Stimulated activated CD8-positive, alpha-beta memory T cell treated with anti-CD3 and anti-CD28 coated beads, Interleukin-15, amount 100 ng/mL, for 48 hours (primary cell): Measurements from ENCODE around the gene IL7R.

ENCODE experiments used
- DNase-seq, 2 donors: peaks; one replicate each; pipeline ENCODE4 v3.0.0-alpha.2; 2020; ENCODE audit warnings: low read depth in 2 of 2

The IL7R gene, protein sequence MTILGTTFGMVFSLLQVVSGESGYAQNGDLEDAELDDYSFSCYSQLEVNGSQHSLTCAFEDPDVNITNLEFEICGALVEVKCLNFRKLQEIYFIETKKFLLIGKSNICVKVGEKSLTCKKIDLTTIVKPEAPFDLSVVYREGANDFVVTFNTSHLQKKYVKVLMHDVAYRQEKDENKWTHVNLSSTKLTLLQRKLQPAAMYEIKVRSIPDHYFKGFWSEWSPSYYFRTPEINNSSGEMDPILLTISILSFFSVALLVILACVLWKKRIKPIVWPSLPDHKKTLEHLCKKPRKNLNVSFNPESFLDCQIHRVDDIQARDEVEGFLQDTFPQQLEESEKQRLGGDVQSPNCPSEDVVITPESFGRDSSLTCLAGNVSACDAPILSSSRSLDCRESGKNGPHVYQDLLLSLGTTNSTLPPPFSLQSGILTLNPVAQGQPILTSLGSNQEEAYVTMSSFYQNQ

DNA sequence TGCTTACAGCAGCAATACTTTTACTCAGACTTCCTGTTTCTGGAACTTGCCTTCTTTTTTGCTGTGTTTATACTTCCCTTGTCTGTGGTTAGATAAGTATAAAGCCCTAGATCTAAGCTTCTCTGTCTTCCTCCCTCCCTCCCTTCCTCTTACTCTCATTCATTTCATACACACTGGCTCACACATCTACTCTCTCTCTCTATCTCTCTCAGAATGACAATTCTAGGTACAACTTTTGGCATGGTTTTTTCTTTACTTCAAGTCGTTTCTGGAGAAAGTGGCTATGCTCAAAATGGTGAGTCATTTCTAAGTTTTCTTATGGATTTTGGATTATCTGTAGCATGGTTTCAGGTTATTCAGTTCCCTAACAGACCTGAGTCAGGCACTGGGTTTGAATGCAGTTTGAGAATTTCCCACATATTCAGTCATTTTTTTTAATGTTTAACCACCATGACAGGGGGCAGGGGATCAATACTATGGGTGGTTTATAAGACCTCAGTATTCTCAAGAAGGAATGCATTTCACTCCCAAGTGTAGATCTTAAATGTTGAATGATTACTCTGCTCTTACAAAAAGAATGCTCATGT lies at the start of gene IL7R:
Gene IL7R (plus strand): TSS at position 127 of the 587 bp plus-strand sequence. CDS start 87 bp downstream, at position 214.
- no peak for DNase-seq

DNA sequence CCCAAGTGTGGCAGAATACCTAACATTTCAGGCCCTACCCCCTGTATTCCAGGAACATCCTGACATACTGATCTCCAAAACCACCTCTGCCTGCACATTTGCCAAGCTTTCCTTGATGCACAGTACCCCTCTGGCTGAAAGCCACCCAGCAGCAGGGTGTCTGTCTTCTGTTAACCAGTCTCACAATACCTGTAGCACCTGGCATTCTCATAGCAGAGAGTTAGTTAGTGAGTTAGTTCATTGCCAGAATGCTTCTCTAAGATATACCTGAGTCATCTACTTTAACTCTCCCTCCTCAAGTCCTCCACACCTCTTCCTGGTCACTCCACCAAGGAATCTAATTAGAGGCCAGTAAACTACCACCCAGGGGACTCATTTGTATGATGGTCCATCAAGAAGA lies 46.1 kb upstream of the IL7R start:
- DNase-seq = no peak

DNA sequence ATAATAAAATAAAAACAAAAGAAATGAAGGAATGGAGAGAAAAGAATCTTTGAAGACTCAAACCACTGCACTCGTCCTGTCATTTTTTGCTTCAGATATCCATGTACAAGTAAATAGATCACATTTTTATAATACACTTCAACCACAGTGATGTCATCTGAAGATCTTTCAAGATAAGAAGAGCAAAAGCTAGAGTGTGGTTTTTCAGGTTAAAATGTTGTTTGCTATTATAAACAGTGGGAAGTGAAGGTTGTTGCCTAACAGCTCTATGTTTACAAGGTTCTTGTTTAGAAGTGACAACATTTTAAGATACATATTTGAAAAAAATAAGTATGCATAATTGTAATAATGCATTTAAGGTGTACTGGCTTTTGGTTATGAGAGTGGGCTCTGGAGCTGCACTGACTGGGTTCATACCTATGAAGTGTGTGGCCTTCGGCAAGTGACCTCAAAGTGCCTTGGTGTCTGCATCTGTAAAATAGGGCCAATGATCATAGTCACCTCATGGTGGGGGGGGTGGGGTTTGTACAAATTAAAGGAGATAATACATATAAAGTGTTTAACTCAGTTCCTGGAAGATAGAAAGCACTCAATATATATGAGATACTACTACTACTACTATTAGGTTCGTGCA lies 45.5 kb upstream of the IL7R start:
- DNase-seq = peak in 1 of 2 donors; percentile 40

- no peak for DNase-seq
Observed at GRCh38 chr5:35813521-35813920, 43.2 kb upstream of the IL7R start.

- DNase-seq = no peak
Observed at GRCh38 chr5:35815089-35815936, 41.4 kb upstream of the IL7R start.

- DNase-seq = no peak
Observed at GRCh38 chr5:35816881-35817521, 39.7 kb upstream of the IL7R start.

DNA sequence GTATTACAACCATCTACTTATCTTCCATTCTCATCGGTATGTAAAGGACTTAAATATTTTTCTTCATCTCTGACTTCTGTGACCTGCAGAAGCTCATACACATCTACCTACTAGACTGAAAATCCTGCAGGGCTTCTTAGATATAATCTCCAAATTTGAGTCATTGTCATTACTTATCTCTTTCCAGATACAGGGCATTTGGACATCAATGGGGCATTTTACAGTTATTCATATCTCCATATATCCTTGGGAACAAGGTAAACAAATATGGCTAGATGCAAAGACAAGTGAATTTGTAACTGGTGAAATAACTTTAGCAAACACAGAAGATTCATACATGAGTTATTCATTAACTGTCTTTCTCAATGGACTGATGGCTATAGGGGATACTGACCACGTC lies 37.7 kb upstream of the IL7R start:
- DNase-seq = no peak

DNA sequence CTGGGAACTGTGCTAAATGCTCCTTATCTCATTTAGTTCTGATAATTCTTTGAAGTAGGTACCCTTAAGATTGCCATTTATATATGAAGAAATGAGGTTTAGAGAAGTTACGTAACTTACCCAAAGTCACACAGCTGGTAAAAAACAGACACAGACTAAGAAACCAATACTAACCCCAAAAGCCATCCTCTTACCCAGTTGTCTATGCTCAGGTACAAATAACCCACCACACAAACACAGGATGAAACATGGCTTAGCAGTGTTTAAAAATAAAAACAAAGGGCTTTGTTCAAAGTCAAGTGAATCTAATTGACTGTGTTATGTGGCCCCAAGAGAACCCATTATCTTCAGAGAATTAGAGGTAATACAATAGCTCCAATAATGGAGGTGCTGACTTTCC lies 37.0 kb upstream of the IL7R start:
- DNase-seq = no peak

GRCh38 chr5:35820735-35821134 lies 36.0 kb upstream of the IL7R start:
- no peak for DNase-seq

DNA sequence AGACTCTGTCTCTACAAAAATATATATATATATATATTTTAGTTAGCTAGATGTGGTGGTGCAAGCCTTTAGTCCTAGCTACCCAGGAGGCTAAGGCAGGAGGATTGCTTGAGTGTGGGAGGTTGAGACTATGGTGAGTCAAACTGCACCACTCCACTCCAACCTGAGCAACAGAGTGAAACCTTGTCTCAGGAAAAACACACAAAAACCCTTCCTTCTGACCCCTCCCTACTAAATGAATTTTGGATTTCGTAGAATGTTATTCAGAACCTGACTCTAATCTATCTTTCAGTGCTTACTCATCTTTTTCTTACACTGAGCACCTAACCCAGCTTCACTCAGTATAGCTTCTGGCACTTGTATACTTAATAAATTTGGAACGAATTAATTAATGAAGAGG lies 35.2 kb upstream of the IL7R start:
- DNase-seq = no peak

GRCh38 chr5:35822511-35822910 lies 34.2 kb upstream of the IL7R start:
- DNase-seq = no peak

GRCh38 chr5:35823347-35824098 lies 33.2 kb upstream of the IL7R start:
- no peak for DNase-seq

- no peak for DNase-seq
Observed at GRCh38 chr5:35826056-35826455, 30.6 kb upstream of the IL7R start.

DNA sequence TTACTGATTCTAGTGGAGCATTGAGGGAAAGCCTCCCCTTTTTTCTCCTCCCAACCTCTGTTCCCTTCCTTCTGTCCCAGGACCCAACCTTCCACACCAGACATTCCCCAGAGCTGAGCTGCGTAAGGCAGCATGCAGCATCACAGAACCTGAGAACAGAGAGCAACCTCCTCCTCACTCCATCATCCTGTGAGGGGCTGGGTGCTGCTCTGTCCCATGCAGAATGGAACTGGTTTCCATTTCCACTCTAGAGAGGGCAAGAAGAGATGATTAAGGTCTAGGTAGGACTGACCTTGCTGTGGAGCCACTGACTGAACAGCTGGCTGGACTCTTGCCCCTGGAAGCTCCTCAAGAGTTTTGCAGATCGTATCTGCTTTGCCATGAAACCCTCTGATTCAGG lies 30.1 kb upstream of the IL7R start:
- DNase-seq = no peak

DNA sequence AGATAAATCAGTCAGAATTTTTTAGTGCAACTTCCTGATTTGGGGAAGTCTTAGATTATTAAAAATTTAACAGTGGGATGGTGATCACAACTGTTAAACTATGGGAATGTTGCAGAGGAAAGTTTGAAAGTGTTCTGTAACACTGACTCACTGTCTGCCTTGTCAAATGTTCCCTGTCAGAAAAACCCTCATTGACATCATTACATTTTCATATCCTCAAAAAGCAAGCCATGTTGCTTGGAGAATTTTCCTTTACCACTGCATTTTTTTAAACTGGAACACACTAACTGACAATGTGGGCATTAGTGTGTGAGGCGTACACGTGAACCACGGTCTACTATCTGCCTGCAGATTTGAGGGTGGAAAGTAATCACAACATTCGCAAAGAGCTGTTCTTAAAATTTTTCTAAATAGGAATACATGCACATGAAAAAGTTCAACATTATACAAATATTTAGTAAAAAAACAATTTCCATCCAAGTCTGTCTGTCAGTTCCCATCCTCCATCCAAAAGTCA lies 28.6 kb upstream of the IL7R start:
- DNase-seq = no peak

GRCh38 chr5:35830587-35830986 lies 26.1 kb upstream of the IL7R start:
- DNase-seq = no peak

GRCh38 chr5:35832762-35833161 lies 23.9 kb upstream of the IL7R start:
- DNase-seq = no peak

DNA sequence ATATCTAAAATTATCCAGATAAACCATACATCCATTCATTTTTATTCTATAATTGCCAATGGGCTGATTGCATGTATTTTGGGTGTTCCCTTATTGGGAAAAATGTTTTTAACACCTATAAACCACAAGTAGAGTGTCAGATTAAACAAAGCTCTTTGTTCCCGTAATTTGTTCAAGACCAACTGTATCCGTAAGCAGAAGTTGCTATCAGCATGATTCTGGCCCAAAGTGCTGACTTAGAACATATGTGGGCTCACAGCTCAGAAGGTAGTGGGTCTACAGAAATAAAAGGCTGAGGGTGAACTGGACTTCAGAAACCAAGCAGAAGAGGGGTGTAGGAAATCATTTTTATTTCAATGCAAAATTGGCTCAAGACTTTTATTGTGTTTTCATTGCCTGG lies 23.5 kb upstream of the IL7R start:
- no peak for DNase-seq

GRCh38 chr5:35835796-35836742 lies 20.6 kb upstream of the IL7R start:
- DNase-seq = no peak
